Activated CD4-positive, alpha-beta T cell treated with anti-CD3 and anti-CD28 coated beads for 4 hours (primary cell): Measurements from ENCODE around the gene PCTP.

ENCODE experiments used
- DNase-seq, 2 donors: peaks; one replicate each; pipeline ENCODE4 v3.0.0-alpha.2; 2020

Gene PCTP

GRCh38 chr17:55760643-55761355 lies 9.9 kb downstream of the PCTP start:
- DNase-seq: no peak

- no peak for DNase-seq
Observed at GRCh38 chr17:55762086-55762858, 11.4 kb downstream of the PCTP start.

- no peak for DNase-seq
Observed at GRCh38 chr17:55763856-55764255, 13.0 kb downstream of the PCTP start.

- DNase-seq: no peak
Observed at GRCh38 chr17:55764610-55765009, 13.8 kb downstream of the PCTP start.

GRCh38 chr17:55765472-55765871 lies 14.6 kb downstream of the PCTP start:
- no peak for DNase-seq

- DNase-seq: no peak
Observed at GRCh38 chr17:55768936-55769624, 18.2 kb downstream of the PCTP start.

GRCh38 chr17:55769625-55770000 lies 18.8 kb downstream of the PCTP start:
- no peak for DNase-seq

GRCh38 chr17:55770196-55770870 lies 19.5 kb downstream of the PCTP start:
- DNase-seq: no peak

- no peak for DNase-seq
Observed at GRCh38 chr17:55772086-55772485, 21.2 kb downstream of the PCTP start.

- no peak for DNase-seq
Observed at GRCh38 chr17:55773671-55774070, 22.8 kb downstream of the PCTP start.

GRCh38 chr17:55774846-55775271 lies 24.0 kb downstream of the PCTP start:
- no peak for DNase-seq

- DNase-seq: no peak
Observed at GRCh38 chr17:55776271-55776670, 25.4 kb downstream of the PCTP start.

GRCh38 chr17:55777471-55777971 lies 26.7 kb downstream of the PCTP start:
- no peak for DNase-seq

- DNase-seq: no peak
Observed at GRCh38 chr17:55778389-55779118, 27.7 kb downstream of the PCTP start.

- no peak for DNase-seq
Observed at GRCh38 chr17:55783684-55784245, 32.9 kb downstream of the PCTP start.

- no peak for DNase-seq
Observed at GRCh38 chr17:55784666-55785065, 33.8 kb downstream of the PCTP start.

- no peak for DNase-seq
Observed at GRCh38 chr17:55785181-55785580, 34.3 kb downstream of the PCTP start.

GRCh38 chr17:55793272-55793671 lies 42.4 kb downstream of the PCTP start:
- DNase-seq: no peak

GRCh38 chr17:55794725-55795482 lies 44.1 kb downstream of the PCTP start:
- DNase-seq: no peak

- no peak for DNase-seq
Observed at GRCh38 chr17:55806745-55807495, 56.1 kb downstream of the PCTP start.
